Right kidney (tissue), 9 donors: ENCODE data around the gene ZMYM1.
A peak's percentile ranks its signal among the peaks of the same experiment; 100 is the strongest.
"Not testable (repeated sequence)": the region's sequence is repeated elsewhere in the genome, so short reads cannot be mapped to it uniquely, and the experiment has no call there.

Experiments used
- DNase-seq: peaks from one replicate; pipeline ENCODE4 v3.0.0-alpha.2; 2016
- long read RNA-seq, 8 donors: transcript quantifications; one replicate each; lab custom pipeline, GENCODE V29; 2026

The ZMYM1 gene
- long read RNA-seq, donor 1, partial matches to known transcripts: 830 of 1,109 reads
- long read RNA-seq, donor 1, other reads (novel, unspliced or antisense): 279 of 1,109 reads
- long read RNA-seq, donor 2, partial matches to known transcripts: 0 of 1 reads
- long read RNA-seq, donor 2, other reads (novel, unspliced or antisense): 0 of 1 reads
- long read RNA-seq, donor 3: 0 reads
- long read RNA-seq, donor 4, partial matches to known transcripts: 1,058 of 1,401 reads
- long read RNA-seq, donor 4, other reads (novel, unspliced or antisense): 343 of 1,401 reads
- long read RNA-seq, donor 5, full-length matches to known transcripts: 1 of 1 reads
- long read RNA-seq, donor 5, partial matches to known transcripts: 0 of 1 reads
- long read RNA-seq, donor 5, other reads (novel, unspliced or antisense): 0 of 1 reads
- long read RNA-seq, donor 6, full-length matches to known transcripts: 2 of 2 reads
- long read RNA-seq, donor 6, partial matches to known transcripts: 0 of 2 reads
- long read RNA-seq, donor 6, other reads (novel, unspliced or antisense): 0 of 2 reads
- long read RNA-seq, donor 7, partial matches to known transcripts: 0 of 1 reads
- long read RNA-seq, donor 7, other reads (novel, unspliced or antisense): 0 of 1 reads
- long read RNA-seq, donor 8, full-length matches to known transcripts: 2 of 2 reads
- long read RNA-seq, donor 8, partial matches to known transcripts: 0 of 2 reads
- long read RNA-seq, donor 8, other reads (novel, unspliced or antisense): 0 of 2 reads

GRCh38 chr1:35079003-35079930 lies at the start of gene ZMYM1:
ZMYM1 (plus strand) TSS chr1:35079385; CDS start chr1:35093988, 14,603 bp downstream.
- peak; percentile 92 for DNase-seq

GRCh38 chr1:35029761-35030160 lies 49.4 kb upstream of the ZMYM1 start:
- DNase-seq: no peak

DNA sequence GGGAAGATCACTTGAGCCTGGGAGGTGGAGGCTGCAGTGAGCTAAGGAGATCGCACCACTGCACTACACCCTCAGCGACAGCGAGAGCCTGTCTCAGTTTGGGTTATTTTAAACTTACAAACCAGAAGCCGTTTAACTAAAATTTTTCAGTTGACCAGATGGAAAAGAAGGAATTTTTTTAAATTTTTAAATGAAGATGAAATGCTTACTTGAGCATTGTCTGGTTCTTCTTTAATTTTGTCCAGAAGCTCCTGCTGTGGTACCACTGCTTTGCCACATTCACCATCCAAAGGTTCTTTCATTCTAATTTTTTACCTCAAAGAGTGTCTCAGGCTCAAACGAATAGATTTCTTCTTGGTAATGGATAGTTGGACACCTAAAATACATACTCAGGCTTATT lies 48.8 kb upstream of the ZMYM1 start:
- DNase-seq: no peak

- DNase-seq: no peak
These were observed 48.3 kb upstream of the ZMYM1 start for GRCh38 chr1:35030756-35031446.

DNA sequence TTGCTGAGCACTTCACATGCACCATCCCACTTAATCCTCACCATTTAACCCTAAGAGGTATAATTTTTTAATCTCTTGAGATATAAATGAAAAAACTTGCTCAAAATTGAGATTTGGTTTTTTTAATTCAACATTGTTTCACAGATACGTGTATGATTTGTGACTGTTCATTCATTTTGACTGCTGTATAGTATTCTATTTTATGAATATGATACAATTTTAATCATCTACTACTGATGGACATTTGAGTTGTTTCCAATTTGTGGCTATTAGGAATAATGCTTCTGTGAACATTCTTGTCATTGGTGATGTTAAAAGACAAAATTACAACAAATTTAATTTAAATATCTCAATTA lies 46.8 kb upstream of the ZMYM1 start:
- no peak for DNase-seq

GRCh38 chr1:35033346-35033745 lies 45.8 kb upstream of the ZMYM1 start:
- DNase-seq: no peak

- no peak for DNase-seq
These were observed 42.6 kb upstream of the ZMYM1 start for GRCh38 chr1:35036621-35037020.

DNA sequence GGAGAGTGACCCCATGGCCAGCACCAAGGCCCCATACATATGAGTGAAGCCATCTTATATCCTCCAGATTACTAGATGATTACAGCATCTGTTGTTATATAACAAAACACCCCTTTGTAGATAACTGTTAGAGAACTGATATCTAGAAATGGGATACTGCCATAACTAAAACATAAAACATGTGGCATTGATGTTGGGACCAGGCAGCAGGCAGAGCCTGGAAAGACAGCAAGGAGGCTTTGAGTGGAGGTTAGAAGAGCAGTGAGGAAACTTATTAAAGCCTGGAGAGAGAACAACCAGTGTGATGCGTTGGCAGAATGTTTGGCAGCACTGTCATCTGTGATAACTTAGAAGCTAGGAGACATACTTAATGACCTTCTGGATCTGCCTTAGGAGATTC lies 42.0 kb upstream of the ZMYM1 start:
- no peak for DNase-seq

- no peak for DNase-seq
These were observed 40.5 kb upstream of the ZMYM1 start for GRCh38 chr1:35038723-35039122.

GRCh38 chr1:35043498-35043897 lies 35.7 kb upstream of the ZMYM1 start:
- no peak for DNase-seq

DNA sequence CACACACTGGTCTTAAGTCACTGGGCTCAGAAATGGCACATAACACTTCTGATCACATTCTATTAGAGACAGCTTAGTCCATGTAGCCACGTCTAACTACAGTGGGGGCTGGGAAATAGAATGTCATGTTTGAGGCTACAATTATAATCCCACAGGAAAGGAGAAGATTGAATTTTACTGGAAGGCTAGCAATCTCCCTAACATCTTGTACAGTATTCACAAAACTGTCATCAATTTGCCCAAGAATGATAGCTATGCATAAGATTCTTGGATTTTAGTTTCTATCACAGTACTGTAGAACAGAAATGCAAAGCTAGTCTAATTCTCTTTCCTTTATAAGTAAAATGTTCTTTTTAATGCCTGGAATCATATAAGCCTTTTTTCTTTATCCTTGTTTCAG lies 34.8 kb upstream of the ZMYM1 start:
- DNase-seq: no peak

DNA sequence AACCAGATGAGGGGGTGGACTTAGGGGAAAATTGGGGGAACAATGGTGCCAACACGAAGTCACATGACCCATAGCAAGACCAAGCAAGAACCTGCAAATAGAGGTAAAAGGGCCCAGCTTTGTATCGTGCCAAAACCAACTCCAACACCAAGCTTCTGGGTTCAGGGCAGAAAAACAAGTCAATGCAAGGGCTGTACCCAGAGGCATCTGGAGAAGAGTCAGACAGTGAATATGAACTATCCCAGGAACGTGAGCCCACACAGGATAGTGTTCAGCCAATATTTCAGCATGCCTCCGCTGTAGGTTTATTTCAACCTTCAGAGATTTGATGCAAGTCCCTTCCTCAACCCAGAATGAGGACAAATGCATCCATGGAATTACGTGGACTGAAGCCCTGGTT lies 32.5 kb upstream of the ZMYM1 start:
- no peak for DNase-seq

GRCh38 chr1:35047188-35047858 lies 31.9 kb upstream of the ZMYM1 start:
- DNase-seq: no peak

- DNase-seq: no peak
These were observed 30.1 kb upstream of the ZMYM1 start for GRCh38 chr1:35049116-35049515.

DNA sequence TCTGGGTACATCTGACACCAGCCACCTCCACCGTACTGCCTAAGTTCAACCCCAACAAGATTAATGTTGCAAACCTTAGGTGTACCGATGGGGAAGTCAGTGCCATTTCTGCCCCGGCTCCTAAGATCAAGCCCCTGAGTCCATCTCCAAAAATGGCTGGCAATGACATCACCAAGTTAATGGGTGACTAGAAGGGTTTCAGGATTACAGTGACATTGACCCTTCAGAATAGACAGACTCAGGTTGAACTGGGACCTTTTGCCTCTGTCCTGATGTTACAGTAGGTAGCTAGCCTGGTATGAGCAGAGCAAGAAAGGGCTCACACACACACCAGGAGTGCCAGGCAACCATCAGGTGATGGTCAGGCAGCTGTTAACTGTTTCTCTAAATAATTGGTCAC lies 25.8 kb upstream of the ZMYM1 start:
- DNase-seq: no peak

DNA sequence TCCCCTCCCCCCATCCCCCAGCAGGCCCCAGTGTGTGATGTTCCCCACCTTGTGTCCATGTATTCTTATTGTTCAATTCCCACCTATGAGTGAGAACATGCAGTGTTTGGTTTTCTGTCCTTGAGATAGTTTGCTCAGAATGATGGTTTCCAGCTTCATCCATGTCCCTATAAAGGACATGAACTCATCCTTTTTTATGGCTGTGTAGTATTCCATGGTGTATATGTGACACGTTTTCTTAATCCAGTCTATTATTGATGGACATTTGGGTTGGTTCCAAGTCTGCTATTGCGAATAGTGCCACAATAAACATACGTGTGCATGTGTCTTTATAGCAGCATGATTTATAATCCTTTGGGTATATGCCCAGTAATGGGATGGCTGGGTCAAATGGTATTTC lies 24.9 kb upstream of the ZMYM1 start:
- not testable (repeated sequence) for DNase-seq

GRCh38 chr1:35058321-35058720 lies 20.9 kb upstream of the ZMYM1 start:
- DNase-seq: not testable (repeated sequence)

DNA sequence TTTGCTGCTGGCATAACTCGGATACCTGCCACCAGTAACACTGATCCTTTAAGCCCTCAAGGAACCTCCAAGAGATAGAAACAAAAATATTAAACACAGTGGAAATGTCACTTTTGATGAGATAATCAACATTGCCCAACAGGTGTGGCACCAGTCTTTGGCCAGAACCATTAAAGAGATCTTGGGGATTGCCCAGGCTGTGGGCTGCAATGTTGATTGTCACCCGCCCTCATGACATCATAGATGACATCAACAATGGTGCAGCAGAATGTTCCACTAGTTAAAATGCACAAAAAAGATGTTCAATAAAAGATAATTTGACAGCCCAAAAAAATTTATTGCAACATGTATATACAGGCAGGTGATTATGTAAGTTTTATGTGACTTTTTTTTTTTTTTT lies 20.2 kb upstream of the ZMYM1 start:
- no peak for DNase-seq

DNA sequence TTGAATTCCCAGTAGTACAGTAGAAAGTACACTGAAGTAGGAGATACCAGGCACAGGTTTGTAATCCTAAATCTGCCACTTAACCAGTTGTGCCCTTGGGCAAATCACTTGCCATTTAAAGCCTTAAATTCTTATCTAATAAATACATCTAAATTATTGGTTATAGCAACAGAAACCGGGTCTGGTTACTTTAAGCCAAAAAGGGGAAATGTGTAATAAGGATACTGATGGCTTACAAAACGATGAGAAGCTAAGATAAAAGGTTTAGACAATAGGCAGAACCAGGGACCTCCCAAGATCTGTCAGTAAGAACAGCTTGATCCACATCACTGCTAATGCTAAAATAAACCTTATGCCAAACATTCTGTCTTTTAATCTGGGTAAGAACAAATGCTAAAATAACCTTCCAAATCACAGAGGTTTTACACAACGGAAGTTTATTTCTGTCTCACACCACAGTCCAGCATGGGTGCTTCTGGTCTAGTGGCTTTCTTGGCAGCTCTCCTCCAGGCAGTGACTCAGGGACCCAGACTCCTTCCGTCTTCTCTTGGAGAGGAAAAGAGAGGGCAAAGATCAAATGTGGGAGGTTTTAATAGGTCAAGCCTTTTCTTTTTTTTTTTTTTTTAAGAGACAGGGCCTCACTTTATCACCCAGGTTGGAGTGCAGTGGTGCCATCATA lies 16.5 kb upstream of the ZMYM1 start:
- DNase-seq: no peak

DNA sequence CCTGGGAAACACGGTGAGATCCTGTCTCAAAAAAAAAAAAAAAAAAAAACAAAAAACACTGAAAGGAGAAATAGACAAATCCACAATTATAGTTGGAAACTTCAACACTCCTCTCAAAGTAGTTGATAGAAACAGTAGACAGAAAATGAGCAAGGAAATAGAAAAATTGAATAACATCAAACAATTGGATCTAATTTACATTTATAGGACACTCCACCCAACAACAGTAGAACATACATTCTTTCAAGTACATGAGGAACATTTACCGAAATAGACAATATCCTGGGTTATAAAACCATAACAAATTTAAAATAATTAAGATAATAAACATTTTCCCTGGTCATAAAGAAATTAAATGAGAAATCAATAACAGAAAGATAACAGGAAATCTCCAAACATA lies 14.9 kb upstream of the ZMYM1 start:
- no peak for DNase-seq

DNA sequence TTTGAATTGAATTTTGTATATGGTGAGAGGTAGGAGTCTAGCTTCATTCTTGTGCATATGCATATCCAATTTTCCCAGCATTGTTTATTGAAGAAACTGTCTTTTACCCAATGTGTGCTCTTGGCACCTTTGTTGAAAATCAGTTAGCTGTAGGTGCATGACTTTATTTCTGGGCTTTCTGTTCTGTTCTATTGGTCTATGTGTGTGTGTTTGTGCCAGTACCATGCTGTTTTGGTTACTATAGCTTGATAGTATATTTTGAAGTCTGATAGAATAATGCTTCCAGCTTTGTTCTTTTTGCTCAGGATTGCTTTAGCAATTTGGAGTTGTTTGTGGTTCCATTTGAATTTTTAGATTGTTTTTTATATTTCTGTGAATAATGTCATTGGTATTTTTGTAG lies 9.4 kb upstream of the ZMYM1 start:
- DNase-seq: no peak
